ENCODE results near the gene TAF10.

TAF10 gene

DNA sequence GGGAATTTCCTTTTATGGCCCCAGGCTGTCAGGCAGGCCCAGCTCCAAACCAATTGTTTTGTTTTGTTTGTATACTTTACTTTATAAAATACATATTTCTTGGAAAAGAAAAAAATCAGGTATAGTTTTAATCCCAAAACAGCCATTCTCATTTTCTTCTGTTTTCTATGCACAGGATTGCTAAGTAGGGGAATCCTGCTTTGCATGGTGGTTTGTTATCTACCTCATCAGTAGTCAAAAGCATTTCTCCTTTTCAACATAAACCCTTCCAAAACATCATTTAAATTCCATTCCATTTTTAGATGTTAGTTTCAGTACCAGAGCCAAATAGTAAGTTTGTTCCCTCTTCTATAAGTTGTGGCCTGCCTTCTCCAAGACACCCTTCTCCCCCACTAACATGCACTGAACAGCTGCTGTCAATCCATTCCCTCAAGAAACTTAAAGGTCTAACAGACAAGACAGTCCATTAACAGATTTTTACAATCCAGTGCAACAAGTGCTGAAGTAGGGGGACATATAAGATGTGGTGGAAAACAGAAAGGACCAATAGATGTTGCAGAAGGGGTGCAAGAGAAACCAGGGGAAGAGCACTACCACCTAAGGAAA is 4.7 kb downstream of the TAF10 start:
- Histone ChIP-seq H3K9ac (ENCODE audit: low read length) (no peak overlapping the region), H3K4me1 (ENCODE audit: control insufficient read depth, insufficient read depth, low read length) (peaks cover 49% of the 10 kb centered on the region), H3K27me3 (ENCODE audit: control insufficient read depth, insufficient read depth, low read length) (no peaks in the 10 kb centered on the region), H3K27ac (ENCODE audit: low read depth, low read length) (peak overlapping the region; percentile 99), H3K4me3 (ENCODE audit: low read length) (peak overlapping the region; percentile 53), H3K36me3 (ENCODE audit: control insufficient read depth, insufficient read depth, low read length) (peaks cover 29% of the 10 kb centered on the region)

DNA sequence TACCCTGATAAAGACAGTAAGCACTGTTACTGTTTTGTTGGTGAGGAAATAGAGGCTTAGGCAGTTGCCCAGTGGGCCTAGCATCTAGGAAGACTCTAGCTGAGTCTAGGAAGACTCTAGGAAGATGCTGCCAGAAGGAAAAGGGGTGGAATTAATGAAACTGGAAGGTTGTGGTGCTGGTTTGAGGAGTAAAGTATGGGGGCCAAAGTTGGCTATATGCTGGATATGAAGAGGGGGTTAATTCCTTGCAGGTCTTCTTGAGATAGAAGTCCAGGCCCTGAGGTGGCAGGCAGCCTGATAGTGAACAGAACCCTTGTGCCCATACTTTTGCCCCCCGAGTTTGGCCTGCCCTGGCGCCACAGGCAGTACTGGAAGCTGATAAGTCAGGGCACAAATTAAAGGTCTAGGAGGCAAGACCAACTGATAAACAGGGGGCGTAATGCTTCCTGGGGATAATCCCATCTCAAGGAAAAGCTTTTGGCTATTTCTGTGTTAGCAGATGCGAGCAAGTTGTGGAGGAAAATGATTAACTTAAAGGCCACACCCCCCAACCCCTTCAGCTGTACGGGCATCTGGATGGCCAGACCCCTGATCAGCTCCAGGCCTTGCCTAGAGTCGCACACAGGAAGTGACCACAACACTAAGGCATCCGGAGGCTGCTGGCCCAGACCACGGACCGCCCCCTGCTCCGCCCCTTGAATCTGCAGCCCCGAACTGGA is 5.4 kb downstream of the TAF10 start:
- Histone ChIP-seq H3K9ac (ENCODE audit: low read length) (peak overlapping the region; percentile 19), H3K4me3 (ENCODE audit: low read length) (peak overlapping the region; percentile 53), H3K27ac (ENCODE audit: low read depth, low read length) (peak overlapping the region; percentile 99), H3K27me3 (ENCODE audit: control insufficient read depth, insufficient read depth, low read length) (no peaks in the 10 kb centered on the region), H3K4me1 (ENCODE audit: control insufficient read depth, insufficient read depth, low read length) (peaks cover 55% of the 10 kb centered on the region), H3K36me3 (ENCODE audit: control insufficient read depth, insufficient read depth, low read length) (peaks cover 30% of the 10 kb centered on the region)

- Histone ChIP-seq H3K27me3 (ENCODE audit: control insufficient read depth, insufficient read depth, low read length) (no peaks in the 10 kb centered on the region), H3K4me1 (ENCODE audit: control insufficient read depth, insufficient read depth, low read length) (peaks cover 48% of the 10 kb centered on the region), H3K36me3 (ENCODE audit: control insufficient read depth, insufficient read depth, low read length) (peaks cover 37% of the 10 kb centered on the region), H3K9ac (ENCODE audit: low read length) (peak overlapping the region; percentile 97), H3K27ac (ENCODE audit: low read depth, low read length) (peak overlapping the region; percentile 99), H3K4me3 (ENCODE audit: low read length) (peak overlapping the region; percentile 88)
These were observed 7.2 kb downstream of the TAF10 start for GRCh38 chr11:6604790-6605189.

GRCh38 chr11:6604081-6604626 is 7.9 kb downstream of the TAF10 start:
- H3K9ac ChIP-seq (ENCODE audit: low read length), result peak overlapping the region; percentile 97
- H3K36me3 ChIP-seq (ENCODE audit: control insufficient read depth, insufficient read depth, low read length), result peaks cover 36% of the 10 kb centered on the region
- peak overlapping the region; percentile 99 for H3K27ac ChIP-seq (ENCODE audit: low read depth, low read length)
- H3K4me1 ChIP-seq (ENCODE audit: control insufficient read depth, insufficient read depth, low read length), result peaks cover 41% of the 10 kb centered on the region
- H3K4me3 ChIP-seq (ENCODE audit: low read length), result peak overlapping the region; percentile 88
- no peaks in the 10 kb centered on the region for H3K27me3 ChIP-seq (ENCODE audit: control insufficient read depth, insufficient read depth, low read length)

DNA sequence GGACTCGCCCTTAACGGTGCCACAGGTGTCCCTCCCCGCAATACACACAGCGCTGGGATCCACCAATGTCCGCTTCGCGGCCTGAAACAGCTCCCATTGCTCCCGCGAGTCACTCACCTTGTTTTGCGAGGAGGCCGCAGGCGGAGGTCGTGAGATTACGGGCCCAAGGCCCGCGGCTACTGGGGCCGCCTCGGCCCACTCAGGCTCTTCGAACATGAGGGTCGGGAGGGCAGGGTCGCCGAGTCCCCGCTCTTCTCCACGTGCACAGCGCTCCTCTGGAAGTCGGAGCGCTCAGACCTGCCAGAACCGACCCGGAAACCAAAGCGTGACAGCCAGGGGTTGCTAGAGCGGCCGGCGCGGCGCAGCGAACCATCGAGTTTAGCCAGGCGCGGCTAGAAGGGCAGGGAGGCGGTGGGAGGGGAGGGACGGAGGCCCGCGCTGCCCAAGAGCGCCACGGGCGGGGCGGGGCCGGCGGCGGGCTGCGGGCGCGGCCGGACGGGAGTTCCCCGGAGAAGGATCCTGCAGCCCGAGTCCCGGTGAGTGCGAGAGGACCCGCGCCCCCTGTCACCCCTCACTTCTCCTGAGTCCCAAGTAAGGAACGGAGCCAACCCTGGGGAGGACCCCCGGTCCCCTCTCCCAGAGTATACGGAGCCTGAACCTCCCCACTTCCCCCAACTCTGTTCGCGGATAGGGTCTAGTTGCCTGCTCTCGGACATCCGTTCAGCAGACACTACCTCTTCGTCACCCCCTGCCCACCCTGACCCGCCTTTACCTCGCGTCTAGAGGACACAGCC is 8.5 kb downstream of the TAF10 start, which contains the start of the genes ILK and RRP8:
Gene ILK, plus strand, starts transcription at position 488 of the 794 bp plus-strand sequence. CDS start 498 bp downstream, outside the sequence.
Gene RRP8, minus strand, starts transcription at position 330 of the 794 bp plus-strand sequence. Its CDS starts 114 bp downstream, at position 216.
- Histone ChIP-seq H3K27me3 (ENCODE audit: control insufficient read depth, insufficient read depth, low read length) (no peaks in the 10 kb centered on the region), H3K4me1 (ENCODE audit: control insufficient read depth, insufficient read depth, low read length) (peaks cover 37% of the 10 kb centered on the region), H3K36me3 (ENCODE audit: control insufficient read depth, insufficient read depth, low read length) (peaks cover 33% of the 10 kb centered on the region), H3K9ac (ENCODE audit: low read length) (peak within 1 kb of the TSS; percentile 97), H3K4me3 (ENCODE audit: low read length) (peak within 1 kb of the TSS; percentile 88), H3K27ac (ENCODE audit: low read depth, low read length) (peak within 1 kb of the TSS; percentile 99)

DNA sequence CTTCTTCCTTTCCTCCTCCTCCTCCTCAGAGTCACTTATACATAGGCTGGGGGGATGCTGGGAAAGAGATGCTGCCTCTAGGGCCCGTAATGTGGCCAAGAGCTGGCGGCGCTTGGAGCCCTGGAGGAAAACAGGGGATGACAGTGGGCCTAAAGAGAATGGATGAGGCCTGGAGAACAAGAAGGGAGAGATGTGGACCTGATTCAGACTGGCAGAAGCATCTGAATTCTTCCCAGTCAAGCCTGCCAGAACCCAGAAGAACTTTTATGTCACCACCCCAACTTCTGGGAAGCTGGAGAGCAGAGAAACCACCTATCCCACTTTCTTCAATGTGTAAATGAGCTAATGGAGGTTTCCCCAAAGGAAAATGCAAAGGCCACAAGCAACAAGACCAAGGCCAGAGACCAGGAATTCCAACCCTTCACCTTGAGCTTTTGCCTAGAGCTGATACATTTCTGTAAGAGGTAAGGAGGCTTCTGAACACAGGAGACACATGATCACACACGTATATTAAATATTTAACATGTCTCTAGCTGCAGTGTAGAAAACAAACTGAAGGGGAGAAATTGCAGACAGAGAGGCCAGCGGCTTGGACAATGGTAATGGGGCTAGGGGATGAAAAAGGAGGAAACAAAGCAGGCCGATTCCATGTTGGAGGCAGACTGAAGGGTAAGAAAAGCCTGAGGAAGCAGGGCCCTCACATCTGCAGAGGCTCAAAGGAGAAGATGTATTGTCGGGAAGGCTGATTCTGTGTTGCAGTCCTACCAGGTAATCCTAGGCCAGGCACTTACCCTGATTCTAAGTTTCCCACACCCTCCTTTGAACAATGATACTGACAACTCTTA is 9.7 kb downstream of the TAF10 start:
- Histone ChIP-seq H3K4me1 (ENCODE audit: control insufficient read depth, insufficient read depth, low read length) (peaks cover 27% of the 10 kb centered on the region), H3K36me3 (ENCODE audit: control insufficient read depth, insufficient read depth, low read length) (peaks cover 31% of the 10 kb centered on the region), H3K9ac (ENCODE audit: low read length) (peak overlapping the region; percentile 58), H3K27me3 (ENCODE audit: control insufficient read depth, insufficient read depth, low read length) (no peaks in the 10 kb centered on the region), H3K4me3 (ENCODE audit: low read length) (peak overlapping the region; percentile 73), H3K27ac (ENCODE audit: low read depth, low read length) (peak overlapping the region; percentile 99)

- Histone ChIP-seq H3K36me3 (ENCODE audit: control insufficient read depth, insufficient read depth, low read length) (peaks cover 31% of the 10 kb centered on the region), H3K4me3 (ENCODE audit: low read length) (no peak overlapping the region), H3K4me1 (ENCODE audit: control insufficient read depth, insufficient read depth, low read length) (peaks cover 30% of the 10 kb centered on the region), H3K9ac (ENCODE audit: low read length) (no peak overlapping the region), H3K27ac (ENCODE audit: low read depth, low read length) (no peak overlapping the region), H3K27me3 (ENCODE audit: control insufficient read depth, insufficient read depth, low read length) (no peaks in the 10 kb centered on the region)
These were observed 11.0 kb downstream of the TAF10 start for GRCh38 chr11:6601041-6601461.

DNA sequence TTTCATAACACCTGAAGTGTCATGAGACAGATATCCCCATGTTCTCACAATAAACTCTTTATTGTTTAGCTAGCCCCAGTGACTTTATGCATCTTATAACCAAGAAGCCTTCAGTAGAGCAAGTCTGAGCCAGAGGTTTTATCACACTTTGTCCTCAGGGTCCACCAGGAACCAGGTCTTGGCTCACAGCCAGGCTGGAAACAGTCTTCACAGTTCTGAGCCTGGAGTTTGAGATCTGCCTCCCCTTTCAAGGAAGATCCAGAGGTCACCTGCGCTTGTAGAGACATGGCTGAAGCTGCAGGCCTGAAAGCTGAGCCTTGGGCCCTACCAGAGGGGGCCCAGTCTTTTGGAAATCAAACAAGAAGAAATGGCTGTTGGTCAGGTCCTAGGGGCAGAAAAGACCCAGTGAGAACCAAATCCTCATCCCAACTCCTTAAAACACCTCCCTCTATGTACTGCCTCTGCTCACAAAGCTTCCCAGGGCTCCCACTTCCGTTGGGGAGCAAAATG is 12.1 kb downstream of the TAF10 start:
- Histone ChIP-seq H3K27ac (ENCODE audit: low read depth, low read length) (no peak overlapping the region), H3K4me1 (ENCODE audit: control insufficient read depth, insufficient read depth, low read length) (peaks cover 35% of the 10 kb centered on the region), H3K4me3 (ENCODE audit: low read length) (no peak overlapping the region), H3K27me3 (ENCODE audit: control insufficient read depth, insufficient read depth, low read length) (no peaks in the 10 kb centered on the region), H3K36me3 (ENCODE audit: control insufficient read depth, insufficient read depth, low read length) (peaks cover 31% of the 10 kb centered on the region), H3K9ac (ENCODE audit: low read length) (no peak overlapping the region)

DNA sequence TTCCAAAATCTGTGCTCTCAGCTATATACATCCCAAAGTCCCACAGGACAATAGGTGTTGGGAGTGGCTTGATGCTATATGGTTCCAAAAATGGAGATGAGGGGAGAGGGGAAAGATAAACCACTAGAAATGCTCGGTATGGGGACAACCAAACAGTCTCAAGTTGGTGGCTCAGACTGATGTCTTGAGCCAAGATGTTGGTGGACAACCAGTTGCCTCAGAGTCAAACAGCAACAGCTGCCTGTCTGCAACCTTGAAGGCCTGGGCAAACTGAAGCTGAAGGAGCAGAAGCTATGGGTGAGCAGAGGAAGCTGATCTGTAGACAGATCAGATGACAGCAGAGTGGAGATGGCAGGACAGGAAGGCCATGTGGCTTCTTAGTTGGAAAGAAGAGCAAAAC is 12.6 kb downstream of the TAF10 start:
- H3K27ac ChIP-seq (ENCODE audit: low read depth, low read length), result peak overlapping the region; percentile 88
- H3K27me3 ChIP-seq (ENCODE audit: control insufficient read depth, insufficient read depth, low read length), result no peaks in the 10 kb centered on the region
- no peak overlapping the region for H3K9ac ChIP-seq (ENCODE audit: low read length)
- peaks cover 35% of the 10 kb centered on the region for H3K4me1 ChIP-seq (ENCODE audit: control insufficient read depth, insufficient read depth, low read length)
- H3K4me3 ChIP-seq (ENCODE audit: low read length), result no peak overlapping the region
- H3K36me3 ChIP-seq (ENCODE audit: control insufficient read depth, insufficient read depth, low read length), result peaks cover 31% of the 10 kb centered on the region

DNA sequence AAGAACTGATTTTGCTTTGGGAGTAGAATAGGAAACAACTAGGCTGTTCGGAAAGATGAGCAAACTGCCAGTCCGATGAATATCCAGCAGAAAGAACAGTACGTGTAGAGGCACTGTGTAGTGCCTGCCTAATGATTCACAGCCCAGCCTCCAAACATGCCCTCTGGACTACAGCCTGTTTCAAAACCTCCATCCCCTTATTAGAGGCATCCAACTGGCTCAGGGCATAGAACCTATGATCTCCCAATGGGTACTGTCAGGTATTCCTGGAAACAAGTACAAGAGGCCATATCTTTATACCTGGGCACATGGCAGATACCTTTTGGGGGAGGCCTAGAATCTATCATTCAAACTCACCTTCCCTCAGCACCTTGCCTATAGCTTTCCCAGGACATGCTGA is 13.5 kb downstream of the TAF10 start:
- H3K27me3 ChIP-seq (ENCODE audit: control insufficient read depth, insufficient read depth, low read length), result no peaks in the 10 kb centered on the region
- peak overlapping the region; percentile 88 for H3K27ac ChIP-seq (ENCODE audit: low read depth, low read length)
- H3K36me3 ChIP-seq (ENCODE audit: control insufficient read depth, insufficient read depth, low read length), result peaks cover 31% of the 10 kb centered on the region
- no peak overlapping the region for H3K4me3 ChIP-seq (ENCODE audit: low read length)
- H3K9ac ChIP-seq (ENCODE audit: low read length), result no peak overlapping the region
- H3K4me1 ChIP-seq (ENCODE audit: control insufficient read depth, insufficient read depth, low read length), result peaks cover 35% of the 10 kb centered on the region

GRCh38 chr11:6596239-6596877 is 15.7 kb downstream of the TAF10 start:
- Histone ChIP-seq H3K36me3 (ENCODE audit: control insufficient read depth, insufficient read depth, low read length) (peaks cover 27% of the 10 kb centered on the region), H3K4me3 (ENCODE audit: low read length) (no peak overlapping the region), H3K4me1 (ENCODE audit: control insufficient read depth, insufficient read depth, low read length) (peaks cover 22% of the 10 kb centered on the region), H3K9ac (ENCODE audit: low read length) (no peak overlapping the region), H3K27me3 (ENCODE audit: control insufficient read depth, insufficient read depth, low read length) (no peaks in the 10 kb centered on the region), H3K27ac (ENCODE audit: low read depth, low read length) (peak overlapping the region; percentile 88)

Data from rectal smooth muscle tissue (tissue), 1 donor.